SK-N-SH (cell line): ENCODE measurements around the gene GRAP. TPM values are rescaled to one million over a fixed set of nuclear protein-coding genes. Genes with fewer than 3 reads are reported as not detected.

ENCODE experiments used
- CTCF ChIA-PET: fragments of 300-600, 350-600 bp; formaldehyde crosslinking; extraction: SDS; loops from one replicate; lab custom pipeline; 2021; lab: Yijun Ruan, JAX
- POLR2A ChIA-PET: fragments of 350-600 bp; sonication (Branson Sonifier 250); formaldehyde crosslinking; extraction: SDS; loops from one replicate; lab custom pipeline; 2020; ENCODE audit warnings: antibody characterized with exemption, inconsistent platforms; lab: Yijun Ruan, JAX
- DNase-seq: peaks from one replicate; pipeline ENCODE4 v3.0.0; 2012
- H2AFZ ChIP-seq: fragments of 200-600 bp; sonication (generic); 2 replicates; pipeline ENCODE4 v1.8.1; 2016; ENCODE audit warnings: antibody characterized with exemption, mild to moderate bottlenecking, low read depth
- H3F3A ChIP-seq: fragments of 200-600 bp; sonication (generic); replicated peaks from 2 replicates; pipeline ENCODE3; 2016; ENCODE audit warnings: antibody characterized with exemption, mild to moderate bottlenecking; ENCODE audit not compliant: insufficient read depth
- H3K27ac ChIP-seq, 2 experiments: fragments of 200-500 bp in 1 of 2; fragments of 200-600 bp in 1 of 2; sonication (Bioruptor generic) in 1 of 2; sonication (generic), shearing (Covaris generic) in 1 of 2; 2 replicates each; pipeline versions ENCODE4 v1.5.1 to v1.6.1; 2014 to 2016; ENCODE audit warnings: low read depth in 2 of 2, inconsistent platforms in 1 of 2, low read length in 1 of 2, mild to moderate bottlenecking in 1 of 2, mixed read lengths in 1 of 2
- H3K27me3 ChIP-seq: fragments of 200-600 bp; sonication (generic), shearing (Covaris generic); 2 replicates; pipeline ENCODE4 v1.6.1; 2016; ENCODE audit warnings: mixed run types; ENCODE audit not compliant: insufficient read depth
- H3K36me3 ChIP-seq, 2 experiments: fragments of 200-500 bp in 1 of 2; fragments of 200-600 bp in 1 of 2; sonication (Bioruptor generic) in 1 of 2; sonication (generic) in 1 of 2; replicated peaks in 1 of 2; 2 replicates each; pipeline versions ENCODE3 to v1.5.1; 2014 to 2016; ENCODE audit warnings: low read length in 1 of 2, mild to moderate bottlenecking in 1 of 2; ENCODE audit not compliant: insufficient read depth in 2 of 2, control insufficient read depth in 1 of 2
- H3K4me1 ChIP-seq, 2 experiments: fragments of 200-500 bp in 1 of 2; fragments of 200-600 bp in 1 of 2; sonication (Bioruptor generic) in 1 of 2; sonication (generic), shearing (Covaris generic) in 1 of 2; 2 replicates each; pipeline versions ENCODE4 v1.5.1 to v1.6.1; 2014 to 2016; ENCODE audit warnings: low read depth in 1 of 2, low read length in 1 of 2, mixed run types in 1 of 2; ENCODE audit not compliant: insufficient read depth in 2 of 2, control insufficient read depth in 1 of 2
- H3K4me2 ChIP-seq: fragments of 200-600 bp; sonication (generic), shearing (Covaris generic); 2 replicates; pipeline ENCODE4 v1.6.1; 2017; ENCODE audit warnings: mixed run types
- H3K4me3 ChIP-seq, 2 experiments: fragments of 200-500 bp in 1 of 2; fragments of 200-600 bp in 1 of 2; sonication (Bioruptor generic) in 1 of 2; sonication (generic), shearing (Covaris generic) in 1 of 2; 2 replicates each; pipeline versions ENCODE4 v1.5.1 to v1.8.1; 2014 to 2016; ENCODE audit warnings: low read depth in 2 of 2, inconsistent platforms in 1 of 2, low read length in 1 of 2, mild to moderate bottlenecking in 1 of 2, mixed read lengths in 1 of 2, moderate library complexity in 1 of 2
- H3K79me2 ChIP-seq: fragments of 200-600 bp; sonication (generic); 2 replicates; pipeline ENCODE4 v1.8.1; 2017; ENCODE audit warnings: mild to moderate bottlenecking; ENCODE audit not compliant: insufficient read depth
- H3K9ac ChIP-seq: fragments of 200-600 bp; sonication (generic); 2 replicates; pipeline ENCODE4 v1.6.1; 2017; ENCODE audit warnings: mixed run types
- H3K9me2 ChIP-seq: fragments of 200-600 bp; sonication (generic); 2 replicates; pipeline ENCODE4 v1.6.1; 2017; ENCODE audit warnings: mixed run types
- H3K9me3 ChIP-seq: fragments of 200-600 bp; sonication (generic); 2 replicates; pipeline ENCODE4 v1.6.1; 2017; ENCODE audit warnings: mixed run types, mild to moderate bottlenecking, moderate library complexity
- H4K20me1 ChIP-seq: fragments of 200-600 bp; sonication (generic); 2 replicates; pipeline ENCODE4 v1.6.1; 2017; ENCODE audit warnings: mild to moderate bottlenecking, mixed run types; ENCODE audit not compliant: insufficient read depth
- CHD2 ChIP-seq: fragments of 150-350 bp; IDR thresholded peaks from 2 replicates; pipeline ENCODE4 v1.6.1; 2018; ENCODE audit warnings: low read length; ENCODE audit not compliant: partially characterized antibody
- ELF1 ChIP-seq: IDR thresholded peaks from 2 replicates; pipeline ENCODE4 v1.4.0; 2012
- GABPA ChIP-seq: IDR thresholded peaks from 2 replicates; pipeline ENCODE4 v1.4.0; 2012; ENCODE audit warnings: low read depth, mild to moderate bottlenecking
- JUND ChIP-seq: IDR thresholded peaks from 2 replicates; pipeline ENCODE4 v1.4.0; 2012
- NFIC ChIP-seq: IDR thresholded peaks from 2 replicates; pipeline ENCODE4 v1.4.0; 2012; ENCODE audit warnings: borderline replicate concordance
- POLR2AphosphoS5 ChIP-seq: IDR thresholded peaks from 2 replicates; pipeline ENCODE4 v1.6.1; 2012; ENCODE audit warnings: low read depth, low read length
- TCF12 ChIP-seq: IDR thresholded peaks from 2 replicates; pipeline ENCODE4 v1.4.0; 2012
- WGBS: methylation state at CpG from one replicate; pipeline ENCODE4 v1.1.6; 2017; ENCODE audit warnings: low lambda C conversion rate; 5-methylcytosine and 5-hydroxymethylcytosine counted together
- polyA plus RNA-seq, 3 experiments: library from polyadenylated mRNA; depleted of rRNA; stranded (reverse); fragments of >200 nt; gene quantifications; 2 replicates each; pipeline ENCODE4 v1.2.3, GENCODE V29; 2012
- TF ChIP-seq, protein P1 (sequence below): fragments of 150-350 bp; IDR thresholded peaks from 2 replicates; pipeline ENCODE4 v1.6.1; 2016; ENCODE audit warnings: mild to moderate bottlenecking, low read depth, low read length
- TF ChIP-seq, protein P2 (sequence below): IDR thresholded peaks from 2 replicates; pipeline ENCODE4; 2012
- TF ChIP-seq, protein P3 (sequence below): IDR thresholded peaks from 2 replicates; pipeline ENCODE4 v1.4.0; 2012; ENCODE audit warnings: low read depth, borderline replicate concordance

The GRAP gene
- polyA plus RNA-seq, 1 of the 3 experiments (the other 2 are of a cell fraction), result 0.02 TPM

DNA sequence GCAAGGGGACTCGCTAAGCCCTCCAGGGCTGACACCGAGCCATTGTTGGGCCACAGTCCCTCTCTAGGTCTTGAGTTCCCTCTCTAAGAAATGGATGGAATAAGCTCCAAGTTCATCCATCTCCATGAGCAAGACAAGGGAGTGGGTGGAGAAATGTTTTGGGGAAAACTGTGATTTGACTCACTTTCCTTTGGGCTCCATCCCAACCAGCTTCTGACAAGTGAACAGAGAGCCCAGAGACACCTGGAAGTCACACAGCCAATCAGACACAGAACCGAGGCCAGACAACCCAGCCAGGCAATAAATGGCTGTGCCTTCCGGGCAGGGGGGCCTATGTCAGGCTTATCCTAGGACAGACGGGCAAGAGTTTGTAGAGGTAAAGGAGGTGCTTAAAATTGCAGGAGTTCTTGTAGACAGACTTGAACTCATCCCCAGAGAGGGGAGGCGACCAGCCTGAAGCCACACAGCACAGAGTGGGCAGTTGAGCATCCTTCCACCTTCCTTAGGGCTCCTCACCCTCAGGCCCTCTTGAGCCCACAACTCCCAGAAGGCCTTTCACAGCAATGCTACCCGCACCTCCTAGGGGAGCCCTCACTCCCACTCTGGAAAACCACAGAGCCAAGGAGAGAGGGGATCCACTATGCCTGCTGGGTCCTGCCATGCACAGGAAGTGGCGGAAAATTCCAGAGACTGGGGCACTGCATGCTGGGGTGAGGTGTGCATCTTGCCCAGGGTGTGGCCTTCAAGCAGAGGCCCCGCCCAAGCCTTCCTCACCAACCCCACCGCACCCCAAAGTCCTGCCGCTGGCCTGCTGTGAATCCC, 32.7 kb downstream of the GRAP start:
- no peak overlapping the region for H3K4me2 ChIP-seq
- WGBS, result 98% methylated on average over 11 of the region's 11 CpGs
- no peak for DNase-seq

DNA sequence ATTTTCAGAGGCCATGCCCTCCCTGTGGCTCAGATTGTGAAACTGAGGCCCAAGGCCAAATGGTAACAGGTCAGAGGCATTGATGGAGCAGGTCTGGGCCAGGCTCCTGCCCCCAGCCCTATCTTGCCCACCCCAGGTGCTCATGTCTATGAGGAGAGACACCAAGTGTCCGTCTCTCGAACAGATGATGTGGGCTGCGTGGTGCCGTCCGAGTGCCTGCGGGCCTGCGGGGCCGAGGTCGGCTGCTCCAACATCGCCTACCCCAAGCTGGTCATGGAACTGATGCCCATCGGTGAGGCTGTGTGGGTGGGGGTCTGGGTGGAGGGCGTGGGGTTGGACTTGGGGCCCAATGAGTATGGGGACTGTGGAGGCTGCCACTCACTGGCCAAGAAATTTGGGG, 33.5 kb downstream of the GRAP start:
- H2AFZ ChIP-seq, result no peak overlapping the region
- no peak overlapping the region for H3K27ac ChIP-seq
- H3K4me2 ChIP-seq, result no peak overlapping the region
- H3K4me1 ChIP-seq, result no peaks in the 10 kb centered on the region
- H3K36me3 ChIP-seq, result no peaks in the 10 kb centered on the region
- H3K27me3 ChIP-seq, result no peaks in the 10 kb centered on the region
- CTCF ChIA-PET, result interaction anchor here (0.6 kb wide), 1 partner anchor 750 kb away, joined by 3 read pairs; no protein-coding TSS in a partner anchor
- H3K79me2 ChIP-seq, result no peaks in the 10 kb centered on the region
- WGBS, result 87% methylated on average over 11 of the region's 12 CpGs
- peaks cover under 1% of the 10 kb centered on the region for H3F3A ChIP-seq
- H3K4me3 ChIP-seq, result no peak overlapping the region
- TF ChIP-seq GABPA, result no peak
- TF ChIP-seq, protein P1, sequence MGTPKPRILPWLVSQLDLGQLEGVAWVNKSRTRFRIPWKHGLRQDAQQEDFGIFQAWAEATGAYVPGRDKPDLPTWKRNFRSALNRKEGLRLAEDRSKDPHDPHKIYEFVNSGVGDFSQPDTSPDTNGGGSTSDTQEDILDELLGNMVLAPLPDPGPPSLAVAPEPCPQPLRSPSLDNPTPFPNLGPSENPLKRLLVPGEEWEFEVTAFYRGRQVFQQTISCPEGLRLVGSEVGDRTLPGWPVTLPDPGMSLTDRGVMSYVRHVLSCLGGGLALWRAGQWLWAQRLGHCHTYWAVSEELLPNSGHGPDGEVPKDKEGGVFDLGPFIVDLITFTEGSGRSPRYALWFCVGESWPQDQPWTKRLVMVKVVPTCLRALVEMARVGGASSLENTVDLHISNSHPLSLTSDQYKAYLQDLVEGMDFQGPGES, result no peak
- H3K9ac ChIP-seq, result no peak overlapping the region
- no peaks in the 10 kb centered on the region for H3K9me2 ChIP-seq
- H4K20me1 ChIP-seq, result no peaks in the 10 kb centered on the region
- no peak for DNase-seq
- POLR2A ChIA-PET, result no interaction called here
- no peaks in the 10 kb centered on the region for H3K9me3 ChIP-seq

More for the DNA sequence above, 32.7 kb downstream of the GRAP start:
- Histone ChIP-seq H3K27ac (no peak overlapping the region), H3K27me3 (no peaks in the 10 kb centered on the region), H3F3A (no peaks in the 10 kb centered on the region), H2AFZ (no peak overlapping the region), H3K4me1 (no peaks in the 10 kb centered on the region), H3K36me3 (no peaks in the 10 kb centered on the region), H3K9ac (no peak overlapping the region), H3K79me2 (no peaks in the 10 kb centered on the region), H3K9me3 (no peaks in the 10 kb centered on the region), H4K20me1 (no peaks in the 10 kb centered on the region), H3K4me3 (no peak overlapping the region)
- POLR2A ChIA-PET, result no interaction called here
- TF ChIP-seq POLR2AphosphoS5 (no peak), JUND (no peak), CHD2 (no peak), TCF12 (no peak), ELF1 (no peak), NFIC (no peak)
- TF ChIP-seq, protein P2, sequence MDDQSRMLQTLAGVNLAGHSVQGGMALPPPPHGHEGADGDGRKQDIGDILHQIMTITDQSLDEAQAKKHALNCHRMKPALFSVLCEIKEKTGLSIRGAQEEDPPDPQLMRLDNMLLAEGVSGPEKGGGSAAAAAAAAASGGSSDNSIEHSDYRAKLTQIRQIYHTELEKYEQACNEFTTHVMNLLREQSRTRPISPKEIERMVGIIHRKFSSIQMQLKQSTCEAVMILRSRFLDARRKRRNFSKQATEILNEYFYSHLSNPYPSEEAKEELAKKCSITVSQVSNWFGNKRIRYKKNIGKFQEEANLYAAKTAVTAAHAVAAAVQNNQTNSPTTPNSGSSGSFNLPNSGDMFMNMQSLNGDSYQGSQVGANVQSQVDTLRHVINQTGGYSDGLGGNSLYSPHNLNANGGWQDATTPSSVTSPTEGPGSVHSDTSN, result no peak
- TF ChIP-seq, protein P3, sequence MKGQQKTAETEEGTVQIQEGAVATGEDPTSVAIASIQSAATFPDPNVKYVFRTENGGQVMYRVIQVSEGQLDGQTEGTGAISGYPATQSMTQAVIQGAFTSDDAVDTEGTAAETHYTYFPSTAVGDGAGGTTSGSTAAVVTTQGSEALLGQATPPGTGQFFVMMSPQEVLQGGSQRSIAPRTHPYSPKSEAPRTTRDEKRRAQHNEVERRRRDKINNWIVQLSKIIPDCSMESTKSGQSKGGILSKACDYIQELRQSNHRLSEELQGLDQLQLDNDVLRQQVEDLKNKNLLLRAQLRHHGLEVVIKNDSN, result no peak
- TF ChIP-seq, all 33 proteins: peak for 0
- CTCF ChIA-PET, result interaction anchor here (2.0 kb wide), 1 partner anchor 53 kb away, joined by 8 read pairs; no protein-coding TSS in a partner anchor
- H3K9me2 ChIP-seq, result no peaks in the 10 kb centered on the region
